Measurements from ENCODE around the gene FNDC1.

Gene FNDC1

GRCh38 chr6:159212525-159213280 lies 43.5 kb downstream of the FNDC1 start:
- DNase-seq: no peak

DNA sequence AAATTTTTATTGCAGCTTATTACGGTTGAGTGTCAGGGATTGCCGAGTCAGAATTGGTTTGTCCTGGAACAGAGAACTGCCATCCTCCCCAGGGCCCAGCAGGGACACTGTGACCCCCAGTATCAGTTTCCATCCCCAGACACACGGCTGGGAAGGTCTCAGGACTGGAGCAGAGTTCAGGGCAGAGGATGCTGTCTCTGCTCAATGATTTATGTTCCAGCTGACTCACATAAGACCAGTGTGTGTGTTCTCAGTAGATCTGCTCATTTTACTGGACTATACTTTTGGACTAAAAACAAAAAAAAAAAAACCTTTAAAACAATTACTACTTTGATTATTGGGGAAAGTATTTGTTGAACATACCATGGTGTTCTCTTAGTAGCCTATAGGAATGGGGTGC lies 44.2 kb downstream of the FNDC1 start:
- no peak for DNase-seq

- no peak for DNase-seq
These were observed 45.1 kb downstream of the FNDC1 start for GRCh38 chr6:159214281-159214680.

DNA sequence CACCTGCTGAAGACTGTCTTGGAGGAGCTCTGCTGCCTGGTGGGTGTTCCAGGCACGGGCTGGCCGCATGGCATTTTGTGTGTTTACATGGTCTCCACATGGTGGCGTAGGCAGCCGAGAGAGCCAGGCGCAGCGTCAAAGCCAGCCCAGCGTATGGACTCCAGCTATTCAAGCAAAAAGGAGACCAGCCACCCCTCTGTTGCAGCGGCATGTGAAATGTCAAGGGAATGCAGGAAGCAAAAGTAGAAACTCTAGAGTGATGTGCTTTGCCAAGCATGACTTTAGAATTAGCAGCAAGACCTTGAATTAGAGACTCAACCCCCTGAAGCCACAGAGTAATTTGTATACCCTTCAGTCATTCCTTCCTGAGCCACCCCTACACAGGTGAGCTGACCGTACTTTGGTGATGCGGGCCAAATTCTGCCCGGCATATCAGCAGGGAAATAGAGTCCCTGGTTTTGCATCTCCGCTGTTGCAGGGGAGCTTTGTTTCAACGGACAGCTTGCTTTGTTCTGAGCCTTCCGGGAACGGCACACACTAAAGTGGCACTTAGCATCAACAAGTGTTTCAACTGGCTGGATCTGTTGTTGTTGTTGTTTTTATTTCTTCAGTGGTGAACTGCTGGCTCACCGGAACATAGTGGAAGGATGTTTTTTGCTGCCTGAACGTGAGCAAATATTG lies 48.5 kb downstream of the FNDC1 start:
- DNase-seq: peak; percentile 68

DNA sequence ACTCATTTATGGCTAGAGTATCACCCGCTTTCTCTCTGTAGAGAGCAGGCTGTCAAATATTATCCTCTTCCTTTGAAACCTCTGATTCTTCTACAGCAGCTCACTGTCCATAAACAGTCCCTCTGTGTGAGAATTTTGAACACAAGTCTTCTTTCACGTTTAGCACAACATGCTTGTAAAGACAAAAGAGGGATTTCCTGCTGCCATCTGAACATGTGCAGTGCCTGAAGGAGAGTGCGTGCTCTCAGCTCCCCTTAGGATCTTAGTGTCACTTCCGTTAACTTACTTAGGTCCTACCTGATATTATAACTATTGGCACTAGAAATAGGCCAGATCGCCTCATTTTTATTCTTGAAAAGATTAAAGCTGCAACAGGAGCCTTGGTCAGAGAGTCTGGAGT lies 50.9 kb downstream of the FNDC1 start:
- no peak for DNase-seq

DNA sequence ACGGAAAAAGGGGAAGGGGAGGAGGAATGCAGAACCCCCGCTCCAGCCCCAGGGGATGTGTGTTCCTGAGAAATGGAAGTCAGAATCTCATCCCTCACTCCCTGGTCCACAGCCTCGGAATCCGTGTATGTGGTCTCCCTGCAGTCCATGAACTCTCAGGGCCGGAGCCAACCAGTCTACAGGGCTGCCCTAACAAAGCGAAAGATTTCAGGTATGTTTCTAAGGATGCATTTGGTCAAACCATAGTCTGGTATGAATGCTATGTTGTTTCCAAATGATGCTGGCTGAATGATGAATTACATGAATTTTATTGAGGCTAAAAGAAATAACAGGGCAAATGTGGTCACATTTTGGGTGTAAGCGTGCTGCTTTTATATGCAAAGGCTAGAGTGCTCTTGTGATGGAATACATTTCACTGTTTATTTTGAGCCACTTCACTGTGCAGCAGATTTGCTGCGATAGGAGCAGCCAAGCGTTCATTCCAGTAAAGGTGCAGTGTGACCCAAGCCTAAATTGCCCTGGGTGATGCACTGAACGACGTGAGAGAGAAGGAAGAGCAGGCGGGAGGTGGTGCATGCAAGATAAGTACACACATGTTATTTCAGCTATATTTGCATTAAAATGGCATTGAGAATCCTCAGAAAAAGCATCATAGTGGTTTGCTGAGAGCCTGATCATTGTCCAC lies 52.4 kb downstream of the FNDC1 start:
- DNase-seq: no peak

- DNase-seq: no peak
These were observed 55.3 kb downstream of the FNDC1 start for GRCh38 chr6:159224452-159224851.

- DNase-seq: no peak
These were observed 60.5 kb downstream of the FNDC1 start for GRCh38 chr6:159229651-159230051.

DNA sequence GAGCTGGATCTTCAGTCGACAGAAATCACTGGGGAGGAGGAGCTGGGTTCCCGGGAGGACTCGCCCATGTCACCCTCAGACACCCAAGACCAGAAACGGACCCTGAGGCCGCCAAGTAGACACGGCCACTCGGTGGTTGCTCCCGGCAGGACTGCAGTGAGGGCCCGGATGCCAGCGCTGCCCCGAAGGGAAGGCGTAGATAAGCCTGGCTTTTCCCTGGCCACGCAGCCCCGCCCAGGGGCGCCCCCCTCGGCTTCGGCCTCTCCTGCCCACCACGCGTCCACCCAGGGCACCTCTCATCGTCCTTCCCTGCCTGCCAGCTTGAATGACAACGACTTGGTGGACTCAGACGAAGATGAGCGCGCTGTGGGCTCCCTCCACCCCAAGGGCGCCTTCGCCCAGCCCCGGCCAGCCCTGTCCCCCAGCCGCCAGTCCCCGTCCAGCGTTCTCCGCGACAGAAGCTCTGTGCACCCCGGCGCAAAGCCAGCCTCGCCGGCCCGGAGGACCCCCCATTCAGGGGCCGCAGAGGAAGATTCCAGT lies 63.0 kb downstream of the FNDC1 start:
- DNase-seq: no peak

- no peak for DNase-seq
These were observed 63.6 kb downstream of the FNDC1 start for GRCh38 chr6:159232751-159233150.

DNA sequence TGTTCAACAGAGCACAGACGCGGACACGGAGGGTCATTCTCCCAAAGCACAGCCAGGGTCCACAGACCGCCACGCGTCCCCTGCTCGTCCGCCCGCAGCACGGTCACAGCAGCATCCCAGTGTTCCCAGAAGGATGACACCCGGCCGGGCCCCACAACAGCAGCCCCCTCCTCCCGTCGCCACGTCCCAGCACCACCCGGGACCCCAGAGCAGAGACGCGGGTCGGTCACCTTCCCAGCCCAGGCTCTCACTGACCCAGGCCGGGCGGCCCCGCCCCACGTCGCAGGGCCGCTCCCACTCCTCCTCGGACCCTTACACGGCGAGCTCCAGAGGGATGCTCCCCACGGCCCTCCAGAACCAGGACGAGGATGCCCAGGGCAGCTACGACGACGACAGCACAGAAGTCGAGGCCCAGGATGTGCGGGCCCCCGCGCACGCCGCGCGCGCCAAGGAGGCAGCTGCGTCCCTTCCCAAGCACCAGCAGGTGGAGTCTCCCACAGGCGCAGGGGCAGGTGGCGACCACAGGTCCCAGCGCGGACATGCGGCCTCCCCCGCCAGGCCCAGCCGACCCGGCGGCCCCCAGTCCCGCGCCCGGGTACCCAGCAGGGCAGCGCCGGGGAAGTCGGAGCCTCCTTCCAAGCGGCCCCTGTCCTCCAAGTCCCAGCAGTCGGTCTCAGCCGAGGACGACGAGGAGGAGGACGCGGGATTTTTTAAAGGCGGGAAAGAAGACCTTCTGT lies 64.3 kb downstream of the FNDC1 start:
- peak; percentile 75 for DNase-seq

DNA sequence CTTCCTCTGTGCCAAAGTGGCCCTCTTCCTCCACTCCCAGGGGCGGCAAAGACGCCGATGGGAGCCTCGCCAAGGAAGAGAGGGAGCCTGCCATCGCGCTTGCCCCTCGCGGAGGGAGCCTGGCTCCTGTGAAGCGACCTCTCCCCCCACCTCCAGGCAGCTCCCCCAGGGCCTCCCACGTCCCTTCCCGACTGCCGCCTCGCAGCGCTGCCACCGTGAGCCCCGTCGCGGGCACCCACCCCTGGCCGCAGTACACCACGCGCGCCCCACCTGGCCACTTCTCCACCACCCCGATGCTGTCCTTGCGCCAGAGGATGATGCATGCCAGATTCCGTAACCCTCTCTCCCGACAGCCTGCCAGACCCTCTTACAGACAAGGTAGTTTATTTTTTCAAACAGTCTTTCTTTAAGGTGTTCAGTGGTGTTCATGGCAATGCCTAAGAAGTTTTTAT lies 64.9 kb downstream of the FNDC1 start:
- DNase-seq: no peak

GRCh38 chr6:159238920-159239558 lies 69.8 kb downstream of the FNDC1 start:
- DNase-seq: no peak

DNA sequence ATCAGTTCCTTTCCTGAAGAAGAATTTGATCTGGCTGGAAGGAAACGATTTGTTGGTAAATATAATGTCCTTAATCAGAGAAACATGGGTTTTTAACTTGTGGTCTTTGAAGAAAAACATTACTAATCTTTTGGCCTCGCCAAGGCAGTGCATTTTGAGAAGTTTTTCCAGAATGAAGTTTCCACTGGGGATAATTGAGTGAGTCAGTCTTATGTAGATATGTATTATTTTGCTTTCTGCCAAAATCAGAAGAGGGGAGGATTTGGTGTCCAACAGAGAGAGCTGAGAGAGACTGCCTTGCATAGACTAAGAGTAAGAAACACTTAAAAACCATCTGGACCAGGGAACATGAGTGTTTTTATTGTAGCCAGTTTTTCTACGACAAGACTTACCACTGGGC lies 79.9 kb downstream of the FNDC1 start:
- DNase-seq: no peak

DNA sequence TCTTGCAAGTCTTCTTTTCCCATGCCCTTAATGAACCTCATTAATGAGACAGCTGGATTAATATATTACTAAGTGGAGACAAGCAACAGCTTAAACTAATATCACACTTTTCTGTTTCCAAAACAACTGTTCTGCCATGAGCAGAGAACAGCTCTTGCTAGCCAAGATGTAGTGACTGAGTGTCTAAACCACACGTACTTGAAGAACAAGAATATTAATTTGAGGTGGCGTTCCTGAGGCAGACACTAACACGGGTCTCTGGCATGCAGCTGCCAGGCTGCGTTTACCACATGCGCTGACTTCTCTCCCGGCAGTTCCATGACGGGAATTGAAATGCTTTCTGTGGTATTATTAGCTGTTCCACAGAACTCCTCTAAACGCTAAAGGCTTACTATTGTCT lies 80.6 kb downstream of the FNDC1 start:
- no peak for DNase-seq

GRCh38 chr6:159250633-159251032 lies 81.4 kb downstream of the FNDC1 start:
- no peak for DNase-seq

DNA sequence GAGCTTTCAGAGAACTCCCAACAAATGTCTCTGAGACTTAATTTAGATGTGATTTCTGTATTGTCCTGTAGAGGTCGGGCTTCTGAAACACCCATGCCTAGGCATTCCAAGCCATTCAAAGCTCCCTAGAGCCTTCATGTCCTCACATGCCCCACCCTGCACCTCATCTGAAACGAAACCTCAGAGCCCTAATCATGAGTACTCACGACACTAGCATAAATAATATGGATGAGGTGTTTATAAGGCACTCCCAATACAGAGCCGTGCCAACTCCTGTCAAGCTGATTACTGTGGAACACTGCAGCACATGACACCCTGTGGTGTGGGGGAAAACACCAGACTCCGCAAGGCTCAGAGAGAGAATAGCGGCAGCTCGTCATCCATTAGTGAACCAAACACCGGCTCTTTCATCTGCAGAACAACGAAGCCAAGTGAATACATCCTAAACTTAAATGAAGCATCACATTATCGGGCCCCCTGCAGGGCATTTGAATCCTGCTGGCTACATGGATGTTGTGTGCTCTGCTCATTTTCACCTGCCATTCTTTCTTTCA lies 83.8 kb downstream of the FNDC1 start:
- DNase-seq: peak; percentile 83

GRCh38 chr6:159254186-159254585 lies 85.0 kb downstream of the FNDC1 start:
- DNase-seq: no peak

DNA sequence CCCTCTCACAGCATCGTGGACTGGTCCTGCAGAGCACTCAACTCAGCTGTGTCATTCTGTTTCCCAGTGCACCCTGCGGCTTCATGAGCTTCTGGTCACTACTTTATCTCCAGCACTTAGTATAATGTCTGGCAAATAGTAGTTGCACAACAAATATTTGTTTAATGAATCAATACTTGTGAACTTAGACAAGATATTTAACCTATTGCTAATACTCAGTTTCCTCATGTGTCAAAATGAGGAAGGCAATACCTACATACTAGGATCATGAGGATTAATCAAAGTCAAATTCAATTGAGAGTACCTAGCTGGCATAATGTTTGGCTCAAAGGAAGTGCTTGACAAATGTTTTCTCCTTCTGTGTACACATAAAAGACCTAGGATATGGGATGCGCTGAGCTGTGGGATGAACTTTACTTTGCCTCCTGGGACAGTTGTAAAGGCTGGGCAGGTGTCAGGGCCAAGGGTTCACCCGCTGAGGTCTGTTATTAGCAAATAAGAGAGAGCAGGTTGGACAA lies 86.3 kb downstream of the FNDC1 start:
- no peak for DNase-seq

GRCh38 chr6:159256128-159256527 lies 86.9 kb downstream of the FNDC1 start:
- DNase-seq: no peak

DNA sequence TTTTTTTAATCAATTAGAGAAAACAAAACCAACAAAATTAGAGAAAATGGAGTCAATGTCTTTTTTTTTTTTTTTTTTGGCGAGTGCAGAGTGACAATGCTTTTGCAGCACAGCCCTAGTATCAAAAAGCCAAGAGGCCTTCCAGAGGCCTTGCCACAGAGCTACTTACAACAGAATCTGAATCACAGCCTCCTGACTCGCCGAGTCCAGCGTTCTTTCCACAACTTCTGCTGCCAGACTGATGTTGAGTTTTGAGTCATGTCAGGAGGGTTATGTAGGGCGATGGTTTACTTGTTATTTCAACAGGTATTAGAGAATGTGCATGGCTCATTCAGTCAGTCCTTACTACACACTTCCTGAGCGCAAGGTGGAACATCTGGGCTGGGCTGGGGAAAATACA lies 88.6 kb downstream of the FNDC1 start:
- no peak for DNase-seq
